Endometrial microvascular endothelial cells (primary cell): ENCODE results near the gene C6orf120. TPM values are rescaled to one million over a fixed set of nuclear protein-coding genes. Genes with fewer than 3 reads are reported as not detected.

ENCODE experiments used
- total RNA-seq: library from RNA; depleted of rRNA; stranded (reverse); fragments of >200 nt; gene quantifications from one replicate; pipeline ENCODE4 v1.2.3, GENCODE V29; 2015; ENCODE audit errors: inconsistent ontology term

C6orf120 gene
- total RNA-seq, 1 donor from 2014 or later = 40.0 TPM

Other genes starting within 250 kb of the C6orf120 start
- 22.3 TPM for gene WDR27, start 97 bp upstream of the C6orf120 start, total RNA-seq
- gene PHF10, start 22.4 kb downstream of the C6orf120 start, total RNA-seq = 49.0 TPM
- 2.3 TPM for gene DYNLT2, start 49.4 kb downstream of the C6orf120 start, total RNA-seq
- 20.1 TPM for gene ERMARD, start 49.5 kb downstream of the C6orf120 start, total RNA-seq